HCT116 (cell line): ENCODE data around the gene OR14J1. TPM values are rescaled to one million over a fixed set of nuclear protein-coding genes. Genes with fewer than 3 reads are reported as not detected.

ENCODE experiments used
- ATAC-seq: fragments of 200-7000 bp; cut with Tn5 transposase; 2 replicates; pipeline ENCODE4 v1.9.1; 2020; ENCODE audit warnings: mild to moderate bottlenecking, moderate library complexity
- BruUV-seq: library from RNA; stranded (reverse); fragments of 400-500 nt; replicated peaks from 2 replicates; lab custom pipeline; 2021; lab: Mats Ljungman, UMichigan
- CTCF ChIA-PET: fragments of 300-600 bp; sonication (Branson Sonifier 250); formaldehyde crosslinking; loops from one replicate; lab custom pipeline; 2021; ENCODE audit warnings: antibody characterized with exemption; lab: Charles Lee
- POLR2A ChIA-PET: fragments of 300-600, 350-600 bp; sonication (Branson Sonifier 250); formaldehyde crosslinking; loops from one replicate; lab custom pipeline; 2021; ENCODE audit warnings: antibody characterized with exemption; lab: Charles Lee
- RAD21 ChIA-PET, 2 experiments: fragments of 300-600 bp; sonication (Branson Sonifier 250); formaldehyde crosslinking; loops; one replicate each; lab custom pipeline; 2023; ENCODE audit warnings: low total read pairs in 2 of 2; ENCODE audit not compliant: uncharacterized antibody in 2 of 2, unreplicated experiment in 2 of 2, low non-redundant PET in 1 of 2; lab: Charles Lee
- DNase-seq: peaks from one replicate; pipeline ENCODE4 v3.0.0-alpha.2; 2010; ENCODE audit warnings: low read depth, low spot score
- H2AFZ ChIP-seq: fragments of 200-600 bp; shearing (Covaris generic), sonication (generic); 2 replicates; pipeline ENCODE4 v1.6.1; 2017; ENCODE audit warnings: low read depth, mixed run types, mixed read lengths, antibody characterized with exemption, low read length; ENCODE audit not compliant: poor library complexity, severe bottlenecking
- H3K27ac ChIP-seq: 2 replicates; pipeline ENCODE4 v1.5.1; 2012; ENCODE audit warnings: low read depth, low read length
- H3K27me3 ChIP-seq: fragments of 200-600 bp; sonication (generic); 2 replicates; pipeline ENCODE4 v1.6.1; 2016; ENCODE audit warnings: mixed run types, low read length, mixed read lengths; ENCODE audit not compliant: insufficient read depth
- H3K36me3 ChIP-seq, 2 experiments: fragments of 200-500 bp in 1 of 2; fragments of 200-600 bp in 1 of 2; sonication (Bioruptor generic) in 1 of 2; sonication (generic) in 1 of 2; 2 replicates each; pipeline versions ENCODE4 v1.5.1 to v1.6.1; 2014 to 2016; ENCODE audit warnings: low read length in 2 of 2, inconsistent platforms in 1 of 2, mixed read lengths in 1 of 2, mixed run types in 1 of 2; ENCODE audit not compliant: insufficient read depth in 2 of 2, control insufficient read depth in 1 of 2
- H3K4me1 ChIP-seq, 2 experiments: fragments of 200-600 bp in 1 of 2; sonication (generic) in 1 of 2; 2 replicates each; pipeline versions ENCODE4 v1.5.1 to v1.6.1; 2012 to 2017; ENCODE audit warnings: low read length in 2 of 2, inconsistent platforms in 1 of 2, mild to moderate bottlenecking in 1 of 2, mixed read lengths in 1 of 2, mixed run types in 1 of 2, moderate library complexity in 1 of 2; ENCODE audit not compliant: insufficient read depth in 2 of 2, control insufficient read depth in 1 of 2
- H3K4me2 ChIP-seq: fragments of 200-600 bp; sonication (generic); 2 replicates; pipeline ENCODE4 v1.6.1; 2017; ENCODE audit warnings: mixed run types, low read length, mixed read lengths
- H3K4me3 ChIP-seq, 2 experiments: fragments of 200-600 bp in 1 of 2; sonication (generic) in 1 of 2; replicated peaks in 1 of 2; 2 replicates each; pipeline ENCODE4 v1.5.1; 2011 to 2016; ENCODE audit warnings: low read length in 2 of 2, control low read depth in 1 of 2, low read depth in 1 of 2, mild to moderate bottlenecking in 1 of 2, mixed read lengths in 1 of 2, mixed run types in 1 of 2
- H3K79me2 ChIP-seq: fragments of 200-600 bp; sonication (generic); 2 replicates; pipeline ENCODE4 v1.6.1; 2017; ENCODE audit warnings: mild to moderate bottlenecking, mixed run types, low read length, moderate library complexity, mixed read lengths; ENCODE audit not compliant: insufficient read depth
- H3K9ac ChIP-seq: fragments of 200-600 bp; sonication (generic); 2 replicates; pipeline ENCODE4 v1.6.1; 2016; ENCODE audit warnings: low read length, mixed read lengths
- H3K9me2 ChIP-seq: fragments of 200-600 bp; sonication (generic), shearing (Covaris generic); 2 replicates; pipeline ENCODE4 v1.6.1; 2017; ENCODE audit warnings: mixed run types, mild to moderate bottlenecking, moderate library complexity; ENCODE audit not compliant: insufficient read depth
- H3K9me3 ChIP-seq, 2 experiments: fragments of 200-500 bp in 1 of 2; fragments of 200-600 bp in 1 of 2; sonication (Bioruptor generic) in 1 of 2; sonication (generic) in 1 of 2; 2 replicates each; pipeline ENCODE4 v1.6.1; 2014 to 2017; ENCODE audit warnings: low read length in 2 of 2, mixed read lengths in 2 of 2, inconsistent platforms in 1 of 2, low read depth in 1 of 2, mild to moderate bottlenecking in 1 of 2, mixed run types in 1 of 2, moderate library complexity in 1 of 2; ENCODE audit not compliant: control insufficient read depth in 1 of 2, insufficient read depth in 1 of 2
- H4K20me1 ChIP-seq: fragments of 200-600 bp; sonication (generic), shearing (Covaris generic); 2 replicates; pipeline ENCODE4 v1.6.1; 2017; ENCODE audit warnings: mixed run types, mild to moderate bottlenecking, moderate library complexity; ENCODE audit not compliant: insufficient read depth
- FOSL1 ChIP-seq: IDR thresholded peaks from 2 replicates; pipeline ENCODE4 v1.6.1; 2012; ENCODE audit warnings: low read depth
- POLR2AphosphoS5 ChIP-seq: IDR thresholded peaks from 2 replicates; pipeline ENCODE4 v1.6.1; 2011; ENCODE audit warnings: mild to moderate bottlenecking, low read depth, low read length, moderate library complexity
- RAD21 ChIP-seq: IDR thresholded peaks from 2 replicates; pipeline ENCODE4 v1.6.1; 2012; ENCODE audit warnings: low read depth, mild to moderate bottlenecking
- SRF ChIP-seq: IDR thresholded peaks from 2 replicates; pipeline ENCODE4 v1.6.1; 2012; ENCODE audit warnings: low read depth
- ZFX ChIP-seq: fragments of 450-650 bp; IDR thresholded peaks from 2 replicates; pipeline ENCODE4 v1.6.1; 2017
- ZNF274 ChIP-seq: fragments of 200-500 bp; sonication (Bioruptor generic); IDR thresholded peaks from 2 replicates; pipeline ENCODE4 v1.6.1; 2014; ENCODE audit warnings: mild to moderate bottlenecking, low read depth, low read length, inconsistent platforms
- intact Hi-C: fragments of 100-400 bp; cut with micrococcal nuclease; formaldehyde crosslinking; loops from 2 replicates; pipeline ENCODE4 v1.10.0; 2022
- total RNA-seq: library from RNA; stranded (reverse); gene quantifications from one replicate; pipeline ENCODE4 v1.2.1, GENCODE V29; 2021; ENCODE audit not compliant: unreplicated experiment
- TF ChIP-seq, protein P1 (sequence below): IDR thresholded peaks from 2 replicates; pipeline ENCODE4 v1.6.1; 2012; ENCODE audit warnings: low read depth
- TF ChIP-seq, protein P2 (sequence below): IDR thresholded peaks from 2 replicates; pipeline ENCODE4 v1.6.1; 2011; ENCODE audit warnings: mild to moderate bottlenecking, low read length, moderate library complexity; ENCODE audit not compliant: insufficient replicate concordance; ENCODE audit errors: extremely low read depth
- TF ChIP-seq, protein P3 (sequence below), 3 experiments: fragments of 200-600 bp in 1 of 3; sonication (generic) in 1 of 3; IDR thresholded peaks in 2 of 3; conservative IDR thresholded peaks in 1 of 3; 2 replicates each; pipeline ENCODE4 v1.5.1; 2012 to 2017; ENCODE audit warnings: low read depth in 2 of 3, low read length in 2 of 3, antibody characterized with exemption in 1 of 3, borderline replicate concordance in 1 of 3, control low read depth in 1 of 3, mild to moderate bottlenecking in 1 of 3, mixed read lengths in 1 of 3, mixed run types in 1 of 3, moderate library complexity in 1 of 3; ENCODE audit not compliant: insufficient read depth in 1 of 3

OR14J1 gene
- total RNA-seq, 1 experiment from 2014 or later: not detected

DNA sequence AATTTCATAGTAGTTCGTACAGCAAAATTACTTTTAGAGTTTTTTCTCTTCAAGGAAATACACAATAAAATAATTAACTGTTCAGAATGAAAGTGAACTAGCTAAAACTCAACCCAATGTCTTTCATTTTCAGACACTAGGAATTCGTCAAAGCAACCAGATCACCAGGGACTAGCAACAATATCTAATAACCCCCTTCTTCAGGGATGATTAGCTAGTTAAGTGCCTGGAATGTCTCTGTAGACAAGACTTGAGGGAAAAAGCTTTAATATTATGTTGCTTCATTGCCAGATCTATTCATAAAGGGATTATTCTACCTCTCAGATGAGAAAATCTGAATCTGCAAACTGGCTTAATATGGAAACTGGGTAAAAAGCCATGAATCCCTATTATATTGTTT is 41.8 kb upstream of the OR14J1 start (continued):
- TF ChIP-seq FOSL1: no peak
- TF ChIP-seq, protein P1, sequence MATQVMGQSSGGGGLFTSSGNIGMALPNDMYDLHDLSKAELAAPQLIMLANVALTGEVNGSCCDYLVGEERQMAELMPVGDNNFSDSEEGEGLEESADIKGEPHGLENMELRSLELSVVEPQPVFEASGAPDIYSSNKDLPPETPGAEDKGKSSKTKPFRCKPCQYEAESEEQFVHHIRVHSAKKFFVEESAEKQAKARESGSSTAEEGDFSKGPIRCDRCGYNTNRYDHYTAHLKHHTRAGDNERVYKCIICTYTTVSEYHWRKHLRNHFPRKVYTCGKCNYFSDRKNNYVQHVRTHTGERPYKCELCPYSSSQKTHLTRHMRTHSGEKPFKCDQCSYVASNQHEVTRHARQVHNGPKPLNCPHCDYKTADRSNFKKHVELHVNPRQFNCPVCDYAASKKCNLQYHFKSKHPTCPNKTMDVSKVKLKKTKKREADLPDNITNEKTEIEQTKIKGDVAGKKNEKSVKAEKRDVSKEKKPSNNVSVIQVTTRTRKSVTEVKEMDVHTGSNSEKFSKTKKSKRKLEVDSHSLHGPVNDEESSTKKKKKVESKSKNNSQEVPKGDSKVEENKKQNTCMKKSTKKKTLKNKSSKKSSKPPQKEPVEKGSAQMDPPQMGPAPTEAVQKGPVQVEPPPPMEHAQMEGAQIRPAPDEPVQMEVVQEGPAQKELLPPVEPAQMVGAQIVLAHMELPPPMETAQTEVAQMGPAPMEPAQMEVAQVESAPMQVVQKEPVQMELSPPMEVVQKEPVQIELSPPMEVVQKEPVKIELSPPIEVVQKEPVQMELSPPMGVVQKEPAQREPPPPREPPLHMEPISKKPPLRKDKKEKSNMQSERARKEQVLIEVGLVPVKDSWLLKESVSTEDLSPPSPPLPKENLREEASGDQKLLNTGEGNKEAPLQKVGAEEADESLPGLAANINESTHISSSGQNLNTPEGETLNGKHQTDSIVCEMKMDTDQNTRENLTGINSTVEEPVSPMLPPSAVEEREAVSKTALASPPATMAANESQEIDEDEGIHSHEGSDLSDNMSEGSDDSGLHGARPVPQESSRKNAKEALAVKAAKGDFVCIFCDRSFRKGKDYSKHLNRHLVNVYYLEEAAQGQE: no peak

GRCh38 chr6:29263001-29263400 is 38.5 kb upstream of the OR14J1 start:
- POLR2A ChIA-PET: no interaction called here
- H3K79me2 ChIP-seq: no peaks in the 10 kb centered on the region
- no peaks in the 10 kb centered on the region for H4K20me1 ChIP-seq
- H3K36me3 ChIP-seq: no peaks in the 10 kb centered on the region
- no peak overlapping the region for H2AFZ ChIP-seq
- no peaks in the 10 kb centered on the region for H3K4me1 ChIP-seq
- no peaks in the 10 kb centered on the region for H3K27me3 ChIP-seq
- CTCF ChIA-PET: no interaction called here
- ATAC-seq (no peak), DNase-seq (no peak)
- TF ChIP-seq RAD21: no peak
- no peak for TF ChIP-seq ZNF274
- no peak for TF ChIP-seq ZFX
- no peak for TF ChIP-seq POLR2AphosphoS5
- TF ChIP-seq, protein P2, sequence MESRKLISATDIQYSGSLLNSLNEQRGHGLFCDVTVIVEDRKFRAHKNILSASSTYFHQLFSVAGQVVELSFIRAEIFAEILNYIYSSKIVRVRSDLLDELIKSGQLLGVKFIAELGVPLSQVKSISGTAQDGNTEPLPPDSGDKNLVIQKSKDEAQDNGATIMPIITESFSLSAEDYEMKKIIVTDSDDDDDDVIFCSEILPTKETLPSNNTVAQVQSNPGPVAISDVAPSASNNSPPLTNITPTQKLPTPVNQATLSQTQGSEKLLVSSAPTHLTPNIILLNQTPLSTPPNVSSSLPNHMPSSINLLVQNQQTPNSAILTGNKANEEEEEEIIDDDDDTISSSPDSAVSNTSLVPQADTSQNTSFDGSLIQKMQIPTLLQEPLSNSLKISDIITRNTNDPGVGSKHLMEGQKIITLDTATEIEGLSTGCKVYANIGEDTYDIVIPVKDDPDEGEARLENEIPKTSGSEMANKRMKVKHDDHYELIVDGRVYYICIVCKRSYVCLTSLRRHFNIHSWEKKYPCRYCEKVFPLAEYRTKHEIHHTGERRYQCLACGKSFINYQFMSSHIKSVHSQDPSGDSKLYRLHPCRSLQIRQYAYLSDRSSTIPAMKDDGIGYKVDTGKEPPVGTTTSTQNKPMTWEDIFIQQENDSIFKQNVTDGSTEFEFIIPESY: no peak
- TF ChIP-seq, protein P3, sequence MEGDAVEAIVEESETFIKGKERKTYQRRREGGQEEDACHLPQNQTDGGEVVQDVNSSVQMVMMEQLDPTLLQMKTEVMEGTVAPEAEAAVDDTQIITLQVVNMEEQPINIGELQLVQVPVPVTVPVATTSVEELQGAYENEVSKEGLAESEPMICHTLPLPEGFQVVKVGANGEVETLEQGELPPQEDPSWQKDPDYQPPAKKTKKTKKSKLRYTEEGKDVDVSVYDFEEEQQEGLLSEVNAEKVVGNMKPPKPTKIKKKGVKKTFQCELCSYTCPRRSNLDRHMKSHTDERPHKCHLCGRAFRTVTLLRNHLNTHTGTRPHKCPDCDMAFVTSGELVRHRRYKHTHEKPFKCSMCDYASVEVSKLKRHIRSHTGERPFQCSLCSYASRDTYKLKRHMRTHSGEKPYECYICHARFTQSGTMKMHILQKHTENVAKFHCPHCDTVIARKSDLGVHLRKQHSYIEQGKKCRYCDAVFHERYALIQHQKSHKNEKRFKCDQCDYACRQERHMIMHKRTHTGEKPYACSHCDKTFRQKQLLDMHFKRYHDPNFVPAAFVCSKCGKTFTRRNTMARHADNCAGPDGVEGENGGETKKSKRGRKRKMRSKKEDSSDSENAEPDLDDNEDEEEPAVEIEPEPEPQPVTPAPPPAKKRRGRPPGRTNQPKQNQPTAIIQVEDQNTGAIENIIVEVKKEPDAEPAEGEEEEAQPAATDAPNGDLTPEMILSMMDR (IDR thresholded peaks at IDR 0.05 in 2 of 3, conservative IDR thresholded peaks at IDR 0.05 in 1 of 3; ENCODE audit: borderline replicate concordance in 1 of 3, insufficient read depth in 1 of 3, low read depth in 2 of 3, low read length in 2 of 3): no peak
- no peak for TF ChIP-seq SRF
- H3K4me2 ChIP-seq: no peak overlapping the region
- intact Hi-C loops: no loop called here
- no peak overlapping the region for H3K9ac ChIP-seq
- no peaks in the 10 kb centered on the region for H3K9me2 ChIP-seq
- BruUV-seq: no TSS peak
- H3K9me3 ChIP-seq: no peaks in the 10 kb centered on the region
- H3K27ac ChIP-seq: no peak overlapping the region
- H3K4me3 ChIP-seq: no peak overlapping the region
- RAD21 ChIA-PET: no interaction called here
